K562 (cell line): ENCODE data around the gene TGM1. TPM values are rescaled to one million over a fixed set of nuclear protein-coding genes. Genes with fewer than 3 reads are reported as not detected.

Experiments
- ATAC-seq: fragments of 200-7000 bp; cut with Tn5 transposase; 3 replicates; pipeline ENCODE4 v1.9.1; 2020; ENCODE audit warnings: moderate library complexity
- BruUV-seq: library from RNA; stranded (reverse); fragments of 400-500 nt; replicated peaks from 2 replicates; lab custom pipeline; 2021; lab: Mats Ljungman, UMichigan
- CTCF ChIA-PET: fragments of 300-600 bp; formaldehyde crosslinking; extraction: SDS; loops from one replicate; lab custom pipeline; 2021; ENCODE audit warnings: low intra/inter-chr PET ratio; lab: Yijun Ruan, JAX
- POLR2A ChIA-PET: fragments of 300-600, 350-650 bp; sonication (Branson Sonifier 250); formaldehyde crosslinking; extraction: SDS; loops from one replicate; lab custom pipeline; 2021; ENCODE audit warnings: antibody characterized with exemption, inconsistent platforms; lab: Yijun Ruan, JAX
- DNase-seq, 4 experiments: peaks; one replicate each; pipeline versions ENCODE4 v3.0.0 to v3.0.0-alpha.2; 2011 to 2018; ENCODE audit warnings: low spot score in 3 of 4, mixed read lengths in 3 of 4; ENCODE audit errors: extremely low read depth in 1 of 4
- FAIRE-seq: peaks from 2 replicates; lab custom pipeline; 2011; peaks lifted over from hg19 to GRCh38; lab: Jason Lieb, UNC
- H2AFZ ChIP-seq: 2 replicates; pipeline ENCODE4 v1.6.0; 2011; ENCODE audit warnings: low read depth, low read length, control low read depth, inconsistent platforms
- H3K27ac ChIP-seq: fragments of 200-600 bp; 3 replicates; pipeline ENCODE4 v1.8.0; 2011; ENCODE audit warnings: low read depth, mild to moderate bottlenecking, control low read depth, inconsistent platforms, low read length, moderate library complexity, mixed read lengths; ENCODE audit errors: extremely low read depth
- H3K27me3 ChIP-seq, 2 experiments: fragments of 300-600 bp in 1 of 2; 2 replicates in 1 of 2; 3 replicates in 1 of 2; pipeline versions ENCODE4 v1.6.0 to v1.8.0; 2011; ENCODE audit warnings: inconsistent platforms in 2 of 2, low read length in 2 of 2, mild to moderate bottlenecking in 1 of 2, mixed read lengths in 1 of 2, moderate library complexity in 1 of 2; ENCODE audit not compliant: control insufficient read depth in 2 of 2, insufficient read depth in 2 of 2
- H3K36me3 ChIP-seq: fragments of 300-600 bp; 3 replicates; pipeline ENCODE4 v1.8.0; 2011; ENCODE audit warnings: mild to moderate bottlenecking, low read length, inconsistent platforms; ENCODE audit not compliant: control insufficient read depth, insufficient read depth
- H3K4me1 ChIP-seq, 2 experiments: fragments of 200-600 bp in 1 of 2; replicated peaks in 1 of 2; 2 replicates in 1 of 2; 3 replicates in 1 of 2; pipeline versions ENCODE4 v1.5.1 to v1.8.0; 2011; ENCODE audit warnings: inconsistent platforms in 2 of 2, low read length in 2 of 2, mild to moderate bottlenecking in 1 of 2, mixed read lengths in 1 of 2, moderate library complexity in 1 of 2; ENCODE audit not compliant: control insufficient read depth in 2 of 2, insufficient read depth in 2 of 2
- H3K4me2 ChIP-seq: 2 replicates; pipeline ENCODE4 v1.6.1; 2011; ENCODE audit warnings: low read length, control low read depth, inconsistent platforms, mixed read lengths; ENCODE audit not compliant: insufficient read depth
- H3K4me3 ChIP-seq: fragments of 200-600 bp; sonication (generic), shearing (Covaris generic); 2 replicates; pipeline ENCODE4 v1.5.1; 2016; ENCODE audit warnings: control low read depth, inconsistent platforms
- H3K79me2 ChIP-seq: fragments of 200-600 bp; 3 replicates; pipeline ENCODE4 v1.8.0; 2011; ENCODE audit warnings: low read length, inconsistent platforms; ENCODE audit not compliant: control insufficient read depth, insufficient read depth
- H3K9ac ChIP-seq, 2 experiments: 2 replicates each; pipeline versions ENCODE4 v1.6.0 to v1.6.1; 2011; ENCODE audit warnings: low read depth in 2 of 2, low read length in 2 of 2, control low read depth in 1 of 2, inconsistent platforms in 1 of 2, mild to moderate bottlenecking in 1 of 2, mixed read lengths in 1 of 2; ENCODE audit not compliant: insufficient read depth in 1 of 2
- H3K9me1 ChIP-seq: one replicate; pipeline ENCODE4 v1.6.0; 2011; ENCODE audit warnings: inconsistent platforms, mild to moderate bottlenecking, low read length, moderate library complexity; ENCODE audit not compliant: control insufficient read depth, insufficient read depth
- H3K9me3 ChIP-seq: replicated peaks from 2 replicates; pipeline ENCODE4 v1.5.1; 2011; ENCODE audit warnings: low read depth, low read length, inconsistent platforms; ENCODE audit not compliant: control insufficient read depth, insufficient read depth
- H4K20me1 ChIP-seq: replicated peaks from 2 replicates; pipeline ENCODE4 v1.6.1; 2011; ENCODE audit warnings: low read length, inconsistent platforms, mixed read lengths; ENCODE audit not compliant: control insufficient read depth, insufficient read depth
- C11orf30 ChIP-seq: fragments of 450-650 bp; IDR thresholded peaks from 2 replicates; pipeline ENCODE4 v1.6.1; 2016; ENCODE audit warnings: low read depth, mild to moderate bottlenecking
- MCM7 ChIP-seq, 2 experiments: fragments of 450-650 bp; IDR thresholded peaks; 2 replicates each; pipeline ENCODE4 v1.6.1; 2016 to 2018
- PCBP2 ChIP-seq: fragments of 200-400 bp; formaldehyde crosslinking; IDR thresholded peaks from 2 replicates; pipeline ENCODE4 v1.6.1; 2018; ENCODE audit warnings: low read length, low read depth, mild to moderate bottlenecking, moderate library complexity; ENCODE audit not compliant: poor library complexity, severe bottlenecking
- RNF219 ChIP-seq: fragments of 250-450 bp; sonication (Bioruptor Pico); IDR thresholded peaks from 2 replicates; pipeline ENCODE4 v1.5.0; 2022; ENCODE audit warnings: mild to moderate bottlenecking
- SMARCC2 ChIP-seq: fragments of 450-650 bp; IDR thresholded peaks from 2 replicates; pipeline ENCODE4 v1.6.1; 2017; ENCODE audit warnings: antibody characterized with exemption, moderate library complexity, mild to moderate bottlenecking, low read depth
- ZBTB12 ChIP-seq: fragments of 250-450 bp; sonication (Bioruptor Pico); IDR thresholded peaks from 2 replicates; pipeline ENCODE4 v1.4.0; 2020
- ZNF717 ChIP-seq: fragments of 250-450 bp; sonication (Bioruptor Pico); IDR thresholded peaks from 2 replicates; pipeline ENCODE4 v1.5.0; 2021
- WGBS: fragments of 100-300 bp; shearing (Covaris generic); methylation state at CpG from one replicate; pipeline ENCODE4 v1.1.6; 2016; ENCODE audit warnings: low coverage, mixed read lengths; ENCODE audit not compliant: insufficient coverage; ENCODE audit errors: missing lambda C conversion rate; 5-methylcytosine and 5-hydroxymethylcytosine counted together
- in situ Hi-C: fragments of 300-500 bp; cut with MboI; formaldehyde crosslinking; loops from 4 replicates; pipeline ENCODE4 v1.15.0; 2018; ENCODE audit warnings: inconsistent platforms, mixed read lengths
- intact Hi-C: fragments of 100-400 bp; cut with micrococcal nuclease; formaldehyde crosslinking; loops from 2 replicates; pipeline ENCODE4 v1.14.2; 2022
- polyA plus RNA-seq, 8 experiments: library from polyadenylated mRNA; depleted of rRNA in 4 of 8; stranded (reverse) in 5 of 8; unstranded in 3 of 8; fragments of >200 nt; fragmentation: Nextera tagmentation in 2 of 8; fragmentation: Illumina TruSeq in 1 of 8; extraction: Ambion mirVana in 2 of 8; extraction: Trizol in 1 of 8; gene quantifications; 2 replicates each; pipeline versions ENCODE4 v1.2.1 to v1.2.3, GENCODE V29; 2011 to 2014; ENCODE audit warnings: inconsistent platforms in 1 of 8, missing spikeins in 1 of 8
- total RNA-seq, 7 experiments: library from RNA; depleted of rRNA in 6 of 7; stranded (reverse); fragments of >200 nt in 6 of 7; fragmentation: Illumina TruSeq in 2 of 7; extraction: Trizol in 2 of 7; gene quantifications; 2 replicates each; pipeline versions ENCODE4 v1.2.1 to v1.2.3, GENCODE V29; 2011 to 2021; ENCODE audit warnings: low replicate concordance in 1 of 7

The TGM1 gene
- total and polyA plus RNA-seq, 9 of the 15 experiments (the other 6 are each of a cell fraction or from before 2014, with no cell fraction given): 0.13 to 4.4 (median 0.88) TPM

GRCh38 chr14:24235804-24236688 is 26.9 kb downstream of the TGM1 start (continued):
- TF ChIP-seq ZBTB12 (CRISPR knock-in tag) (no peak), C11orf30 (no peak), SMARCC2 (no peak), PCBP2 (no peak), MCM7 (IDR thresholded peaks at IDR 0.05) (no peak)

- peaks cover 51% of the 10 kb centered on the region for H3K36me3 ChIP-seq
- no peaks in the 10 kb centered on the region for H4K20me1 ChIP-seq
- intact Hi-C loops: no loop called here
- CTCF ChIA-PET: no interaction called here
- no peaks in the 10 kb centered on the region for H3K9me1 ChIP-seq
- DNase-seq (no peak), ATAC-seq (no peak), FAIRE-seq (no peak)
- H3K4me1 ChIP-seq: peaks cover 6 to 15% of the 10 kb centered on the region in 2 experiments
- H3K27ac ChIP-seq: no peak overlapping the region
- TF ChIP-seq ZNF717 (CRISPR knock-in tag) (no peak), RNF219 (CRISPR knock-in tag) (no peak)
- H2AFZ ChIP-seq: no peak overlapping the region
- POLR2A ChIA-PET: interaction anchor here (1.0 to 1.4 kb wide), 2 partner anchors 40 to 63 kb away, joined by 3 read pairs; no protein-coding TSS in a partner anchor
- H3K4me2 ChIP-seq: no peak overlapping the region
- peaks cover 35% of the 10 kb centered on the region for H3K79me2 ChIP-seq
- no peaks in the 10 kb centered on the region for H3K27me3 ChIP-seq
- no peaks in the 10 kb centered on the region for H3K9me3 ChIP-seq
- WGBS: 53% methylated on average over 3 of the region's 3 CpGs
- H3K9ac ChIP-seq: no peak overlapping the region
- BruUV-seq: no TSS peak
- in situ Hi-C loops: no loop called here
- no peak overlapping the region for H3K4me3 ChIP-seq
These were observed 28.6 kb downstream of the TGM1 start for GRCh38 chr14:24234095-24235005.
